GM12878 (cell line): ENCODE measurements around the gene CCR7. TPM values are rescaled to one million over a fixed set of nuclear protein-coding genes. Genes with fewer than 3 reads are reported as not detected.

Experiments
- ATAC-seq: fragments of 200-7000 bp; cut with Tn5 transposase; 3 replicates; pipeline ENCODE4 v1.9.1; 2020; ENCODE audit warnings: mild to moderate bottlenecking, moderate library complexity
- BruUV-seq: library from RNA; stranded (reverse); fragments of 400-500 nt; replicated peaks from 2 replicates; lab custom pipeline; 2021; lab: Mats Ljungman, UMichigan
- CTCF ChIA-PET: fragments of 300-600 bp; sonication (Branson Sonifier 250); formaldehyde crosslinking; extraction: SDS; loops from one replicate; lab custom pipeline; 2021; ENCODE audit warnings: inconsistent platforms; lab: Yijun Ruan, JAX
- POLR2A ChIA-PET: fragments of 350-600 bp; formaldehyde crosslinking; extraction: SDS; loops from one replicate; lab custom pipeline; 2021; ENCODE audit warnings: inconsistent platforms; lab: Charles Lee
- RAD21 ChIA-PET: fragments of 300-600 bp; sonication (Branson Sonifier 250); formaldehyde crosslinking; loops from one replicate; lab custom pipeline; 2023; ENCODE audit warnings: antibody characterized with exemption; ENCODE audit not compliant: unreplicated experiment; lab: Charles Lee
- SMC1A ChIA-PET: fragments of 300-600 bp; sonication (Branson Sonifier 250); formaldehyde crosslinking; loops from one replicate; lab custom pipeline; 2023; ENCODE audit not compliant: unreplicated experiment, uncharacterized antibody; lab: Charles Lee
- DNase-seq: peaks from one replicate; pipeline ENCODE4 v3.0.0-alpha.2; 2011; ENCODE audit warnings: low read depth, low spot score
- FAIRE-seq: peaks from 3 replicates; lab custom pipeline; 2011; peaks lifted over from hg19 to GRCh38; lab: Jason Lieb, UNC
- H2AFZ ChIP-seq: 2 replicates; pipeline ENCODE4 v1.6.0; 2011; ENCODE audit warnings: low read depth, low read length, control low read depth; ENCODE audit not compliant: control insufficient read depth
- H3K27ac ChIP-seq: 2 replicates; pipeline ENCODE4 v1.5.1; 2011; ENCODE audit warnings: control low read depth; ENCODE audit not compliant: control insufficient read depth, insufficient read depth
- H3K27me3 ChIP-seq, 2 experiments: replicated peaks in 1 of 2; 2 replicates each; pipeline versions ENCODE4 v1.6.0 to v1.6.1; 2011; ENCODE audit warnings: low read length in 1 of 2; ENCODE audit not compliant: control insufficient read depth in 2 of 2, insufficient read depth in 2 of 2
- H3K36me3 ChIP-seq, 2 experiments: 2 replicates each; pipeline ENCODE4 v1.5.1; 2011; ENCODE audit warnings: low read length in 1 of 2; ENCODE audit not compliant: control insufficient read depth in 2 of 2, insufficient read depth in 2 of 2
- H3K4me1 ChIP-seq: 2 replicates; pipeline ENCODE4 v1.6.1; 2011; ENCODE audit warnings: mild to moderate bottlenecking, low read length, moderate library complexity, mixed read lengths; ENCODE audit not compliant: control insufficient read depth, insufficient read depth
- H3K4me2 ChIP-seq: 2 replicates; pipeline ENCODE4 v1.6.0; 2011; ENCODE audit warnings: control low read depth; ENCODE audit not compliant: control insufficient read depth, insufficient read depth
- H3K4me3 ChIP-seq: fragments of 200-600 bp; sonication (generic); 2 replicates; pipeline ENCODE4 v1.5.1; 2016
- H3K79me2 ChIP-seq: 2 replicates; pipeline ENCODE4 v1.6.0; 2011; ENCODE audit warnings: low read length; ENCODE audit not compliant: control insufficient read depth, insufficient read depth
- H3K9ac ChIP-seq: 2 replicates; pipeline ENCODE4 v1.8.0; 2011; ENCODE audit warnings: low read length, control low read depth, mixed read lengths; ENCODE audit not compliant: control insufficient read depth, insufficient read depth
- H3K9me3 ChIP-seq: replicated peaks from 3 replicates; pipeline ENCODE4 v1.5.1; 2011; ENCODE audit warnings: mild to moderate bottlenecking, low read length; ENCODE audit not compliant: control insufficient read depth, insufficient read depth
- H4K20me1 ChIP-seq: 2 replicates; pipeline ENCODE4 v1.6.0; 2011; ENCODE audit not compliant: control insufficient read depth, insufficient read depth
- ATF2 ChIP-seq: IDR thresholded peaks from 2 replicates; pipeline ENCODE4 v1.6.1; 2012; ENCODE audit warnings: low read length, inconsistent platforms
- EP300 ChIP-seq, 2 experiments: fragments of 150-350 bp in 1 of 2; IDR thresholded peaks; 2 replicates each; pipeline ENCODE4 v1.6.1; 2011 to 2012; ENCODE audit warnings: low read depth in 2 of 2, low read length in 2 of 2, borderline replicate concordance in 1 of 2, improper control_type of control experiment in 1 of 2, inconsistent platforms in 1 of 2; ENCODE audit not compliant: control insufficient read depth in 1 of 2
- ETV6 ChIP-seq, 2 experiments: fragments of 450-650 bp in 1 of 2; IDR thresholded peaks in 1 of 2; conservative IDR thresholded peaks in 1 of 2; 2 replicates each; pipeline ENCODE4 v1.6.1; 2014; ENCODE audit warnings: antibody characterized with exemption in 1 of 2, borderline replicate concordance in 1 of 2, low read depth in 1 of 2, mild to moderate bottlenecking in 1 of 2, moderate library complexity in 1 of 2
- EZH2 ChIP-seq: IDR thresholded peaks from 2 replicates; pipeline ENCODE4 v1.6.1; 2012; ENCODE audit warnings: low read depth, mild to moderate bottlenecking, control low read depth, inconsistent platforms, low read length, borderline replicate concordance; ENCODE audit not compliant: control insufficient read depth
- FOXK2 ChIP-seq: fragments of 450-650 bp; IDR thresholded peaks from 2 replicates; pipeline ENCODE4 v1.6.1; 2017; ENCODE audit warnings: mild to moderate bottlenecking, moderate library complexity
- LARP7 ChIP-seq: fragments of 450-650 bp; IDR thresholded peaks from 2 replicates; pipeline ENCODE4 v1.6.1; 2017; ENCODE audit warnings: mild to moderate bottlenecking
- NBN ChIP-seq: fragments of 450-650 bp; IDR thresholded peaks from 2 replicates; pipeline ENCODE4 v1.6.1; 2016
- PAX5 ChIP-seq: IDR thresholded peaks from 2 replicates; pipeline ENCODE4 v1.6.1; 2011; ENCODE audit warnings: low read depth, low read length, borderline replicate concordance
- POLR2AphosphoS2 ChIP-seq: IDR thresholded peaks from 2 replicates; pipeline ENCODE4 v1.6.1; 2011; ENCODE audit warnings: low read depth, mild to moderate bottlenecking, low read length, improper control_type of control experiment, moderate library complexity
- POU2F2 ChIP-seq: IDR thresholded peaks from 3 replicates; pipeline ENCODE4 v1.6.1; 2011; ENCODE audit warnings: low read depth, mild to moderate bottlenecking, low read length, borderline replicate concordance
- SMAD1 ChIP-seq: fragments of 450-650 bp; IDR thresholded peaks from 2 replicates; pipeline ENCODE4 v1.6.1; 2018; ENCODE audit warnings: mild to moderate bottlenecking, low read depth; ENCODE audit not compliant: partially characterized antibody
- SMAD5 ChIP-seq: IDR thresholded peaks from 2 replicates; pipeline ENCODE4 v1.6.1; 2016; ENCODE audit warnings: antibody characterized with exemption, low read depth
- TAF1 ChIP-seq: IDR thresholded peaks from 2 replicates; pipeline ENCODE4 v1.6.1; 2011; ENCODE audit warnings: mild to moderate bottlenecking, low read depth, low read length, borderline replicate concordance
- USF2 ChIP-seq: IDR thresholded peaks from 2 replicates; pipeline ENCODE4 v1.6.1; 2011; ENCODE audit warnings: low read depth, low read length, improper control_type of control experiment, borderline replicate concordance
- YBX1 ChIP-seq: fragments of 450-650 bp; IDR thresholded peaks from 2 replicates; pipeline ENCODE4 v1.6.1; 2016; ENCODE audit warnings: antibody characterized with exemption
- ZBED1 ChIP-seq: IDR thresholded peaks from 2 replicates; pipeline ENCODE4 v1.6.1; 2016; ENCODE audit warnings: borderline replicate concordance
- WGBS: methylation state at CpG from one replicate; pipeline ENCODE4 v1.1.6; 2016; ENCODE audit warnings: low lambda C conversion rate; ENCODE audit not compliant: insufficient replicate concordance, insufficient coverage; ENCODE audit errors: missing lambda C conversion rate; 5-methylcytosine and 5-hydroxymethylcytosine counted together
- in situ Hi-C: fragments of 300-500 bp; cut with MboI; formaldehyde crosslinking; loops from 9 replicates; pipeline ENCODE4 v1.14.3; 2018; ENCODE audit warnings: mixed read lengths
- intact Hi-C: fragments of 100-400 bp; cut with micrococcal nuclease; formaldehyde crosslinking; loops from one replicate; pipeline ENCODE4 v1.14.2; 2022; ENCODE audit not compliant: unreplicated experiment
- polyA plus RNA-seq, 11 experiments: library from polyadenylated mRNA; depleted of rRNA in 4 of 11; unstranded in 6 of 11; stranded (reverse) in 5 of 11; fragments of >200 nt; fragmentation: Nextera tagmentation in 4 of 11; fragmentation: Illumina TruSeq in 1 of 11; extraction: Ambion mirVana in 4 of 11; extraction: Trizol in 1 of 11; gene quantifications; 1 replicate in 1 of 11; 2 replicates in 10 of 11; pipeline versions ENCODE4 v1.2.1 to v1.2.3, GENCODE V29; 2011 to 2016; ENCODE audit warnings: inconsistent platforms in 2 of 11, missing spikeins in 2 of 11, low read depth in 1 of 11
- total RNA-seq, 4 experiments: library from RNA; depleted of rRNA in 3 of 4; stranded (reverse); fragments of >200 nt in 3 of 4; fragmentation: Illumina TruSeq in 1 of 4; extraction: Trizol in 1 of 4; gene quantifications; 2 replicates each; pipeline versions ENCODE4 v1.2.1 to v1.2.3, GENCODE V29; 2013 to 2021

CCR7 gene
- total and polyA plus RNA-seq, 10 of the 15 experiments (the other 5 are each of a cell fraction or from before 2014, with no cell fraction given), result 131 to 1,171 (median 260) TPM

GRCh38 chr17:40564195-40564882 is 933 bp downstream of the CCR7 start:
- FAIRE-seq (no peak), DNase-seq (no peak), ATAC-seq (no peak)
- WGBS, result 2% methylated on average over 13 of the region's 13 CpGs
- POLR2A ChIA-PET, result interaction anchor here (0.6 to 9.5 kb wide), 11 partner anchors 10 to 147 kb away, joined by 3 to 97 read pairs (median 43); partner anchors contain the start of gene TOP2A
- Histone ChIP-seq H3K36me3 (peaks cover 5 to 6% of the 10 kb centered on the region in 2 experiments; a peak in 3 of 4 replicates), H3K4me3 (peak overlapping the region; percentile 93), H3K9ac (peak overlapping the region; percentile 90), H4K20me1 (peaks cover 4% of the 10 kb centered on the region; the same call in 1 of the 2 replicates), H3K4me1 (peaks cover 33% of the 10 kb centered on the region), H2AFZ (no peak overlapping the region), H3K27ac (peak overlapping the region; percentile 98), H3K4me2 (peak overlapping the region; percentile 83), H3K79me2 (peaks cover 60% of the 10 kb centered on the region), H3K9me3 (peaks cover 11% of the 10 kb centered on the region; the same call in 2 of the 3 replicates), H3K27me3 (no peaks in the 10 kb centered on the region)
- in situ Hi-C loops (loop anchor here (5.0 kb wide), 1 partner anchor 38 kb away; no protein-coding TSS in a partner anchor), intact Hi-C loops (loop anchor here (10.0 kb wide), 1 partner anchor 160 kb away; no protein-coding TSS in a partner anchor)
- SMC1A ChIA-PET, result interaction anchor here (0.9 to 21.2 kb wide), 11 partner anchors 13 to 56 kb away, joined by 3 to 430 read pairs (median 48); no protein-coding TSS in a partner anchor
- CTCF ChIA-PET, result interaction anchor here (0.7 to 12.8 kb wide), 12 partner anchors 12 to 1099 kb away, joined by 3 to 318 read pairs (median 6); no protein-coding TSS in a partner anchor
- TSS peak; percentile 60 for BruUV-seq
- RAD21 ChIA-PET, result interaction anchor here (1.3 to 21.1 kb wide), 9 partner anchors 12 to 146 kb away, joined by 4 to 514 read pairs (median 66); partner anchors contain the start of gene TOP2A
- no peak for TF ChIP-seq USF2
- no peak for TF ChIP-seq NBN
- no peak for TF ChIP-seq EZH2
- TF ChIP-seq FOXK2, result no peak
- TF ChIP-seq ZBED1, result peak; percentile 71
- peak; percentile 82 for TF ChIP-seq SMAD1
- 0 out of 2 replicates have a peak, but pooled peaks have one; percentile 63 for TF ChIP-seq POLR2AphosphoS2
- no peak for TF ChIP-seq ETV6 (conservative IDR thresholded peaks at IDR 0.05 in 1 of 2, IDR thresholded peaks at IDR 0.05 in 1 of 2; ENCODE audit: borderline replicate concordance in 1 of 2, low read depth in 1 of 2)
- TF ChIP-seq LARP7, result 0 out of 2 replicates have a peak, but pooled peaks have one; percentile 61
- peak; percentile 31; the same call in 1 of the 2 replicates for TF ChIP-seq PAX5
- no peak for TF ChIP-seq SMAD5
- peak; percentile 18; the same call in 1 of the 2 replicates for TF ChIP-seq ATF2
- TF ChIP-seq POU2F2, result peak; percentile 13; the same call in 2 of the 3 replicates
- TF ChIP-seq TAF1, result peak; percentile 23; the same call in 1 of the 2 replicates
- TF ChIP-seq YBX1, result no peak
- no peak for TF ChIP-seq EP300 (IDR thresholded peaks at IDR 0.05; ENCODE audit: borderline replicate concordance in 1 of 2, control insufficient read depth in 1 of 2, low read depth in 2 of 2, low read length in 2 of 2)
